GM23248 (cell line): ENCODE results near the gene DYRK1A. TPM values are rescaled to one million over a fixed set of nuclear protein-coding genes. Genes with fewer than 3 reads are reported as not detected.
A peak's percentile ranks its signal among the peaks of the same experiment; 100 is the strongest.

ENCODE experiments used
- DNase-seq: peaks from one replicate; pipeline ENCODE4 v3.0.0-alpha.2; 2015
- H2AFZ ChIP-seq: fragments of 200-600 bp; sonication (generic); 2 replicates; pipeline ENCODE4 v1.6.1; 2016; ENCODE audit warnings: antibody characterized with exemption
- H3F3A ChIP-seq: fragments of 200-600 bp; sonication (generic); 2 replicates; pipeline ENCODE4 v1.6.1; 2016; ENCODE audit warnings: mild to moderate bottlenecking, antibody characterized with exemption, mixed run types; ENCODE audit not compliant: insufficient read depth
- H3K27ac ChIP-seq: fragments of 200-600 bp; sonication (generic); 2 replicates; pipeline ENCODE4 v1.5.1; 2016; ENCODE audit warnings: mild to moderate bottlenecking
- H3K27me3 ChIP-seq: fragments of 200-600 bp; sonication (generic); replicated peaks from 2 replicates; pipeline ENCODE4 v1.6.1; 2016; ENCODE audit warnings: mild to moderate bottlenecking; ENCODE audit not compliant: insufficient read depth
- H3K36me3 ChIP-seq: fragments of 200-600 bp; sonication (generic); 2 replicates; pipeline ENCODE4 v1.6.1; 2016; ENCODE audit warnings: low read depth, mild to moderate bottlenecking
- H3K4me1 ChIP-seq: fragments of 200-600 bp; sonication (generic); 2 replicates; pipeline ENCODE4 v1.6.1; 2016; ENCODE audit warnings: mild to moderate bottlenecking; ENCODE audit not compliant: insufficient read depth
- H3K4me2 ChIP-seq: fragments of 200-600 bp; sonication (generic); one replicate; pipeline ENCODE4 v1.6.1; 2016; ENCODE audit warnings: mild to moderate bottlenecking; ENCODE audit not compliant: unreplicated experiment
- H3K4me3 ChIP-seq: fragments of 200-600 bp; sonication (generic); 2 replicates; pipeline ENCODE4 v1.5.1; 2016; ENCODE audit warnings: mild to moderate bottlenecking
- H3K79me2 ChIP-seq: fragments of 200-600 bp; sonication (generic); 2 replicates; pipeline ENCODE4 v1.6.1; 2016; ENCODE audit warnings: mild to moderate bottlenecking; ENCODE audit not compliant: insufficient read depth
- H3K9ac ChIP-seq: fragments of 200-600 bp; sonication (generic); 2 replicates; pipeline ENCODE4 v1.6.1; 2016; ENCODE audit warnings: mild to moderate bottlenecking
- H3K9me2 ChIP-seq: fragments of 200-600 bp; sonication (generic); 2 replicates; pipeline ENCODE4 v1.6.1; 2016; ENCODE audit warnings: mixed run types, mild to moderate bottlenecking, moderate library complexity; ENCODE audit not compliant: insufficient read depth
- H3K9me3 ChIP-seq: fragments of 200-600 bp; sonication (generic); one replicate; pipeline ENCODE4 v1.6.1; 2017; ENCODE audit warnings: low read depth
- H4K20me1 ChIP-seq: fragments of 200-600 bp; sonication (generic); 2 replicates; pipeline ENCODE4 v1.6.0; 2016; ENCODE audit not compliant: insufficient read depth
- EZH2 ChIP-seq: fragments of 200-600 bp; sonication (generic); IDR thresholded peaks from 2 replicates; pipeline ENCODE4 v1.6.1; 2018; ENCODE audit warnings: antibody characterized with exemption, mild to moderate bottlenecking; ENCODE audit not compliant: insufficient read depth, poor library complexity, severe bottlenecking
- EZH2phosphoT487 ChIP-seq: fragments of 200-600 bp; sonication (generic); IDR thresholded peaks from 2 replicates; pipeline ENCODE4 v1.6.1; 2018; ENCODE audit warnings: antibody characterized with exemption, moderate library complexity, mild to moderate bottlenecking, low read depth; ENCODE audit not compliant: insufficient read depth
- WGBS, 2 experiments: methylation state at CpG; one replicate each; pipeline ENCODE4 v1.1.6; 2015 to 2017; ENCODE audit warnings: low lambda C conversion rate in 2 of 2, low coverage in 1 of 2; ENCODE audit errors: missing lambda C conversion rate in 2 of 2; 5-methylcytosine and 5-hydroxymethylcytosine counted together
- in situ Hi-C: fragments of 300-500 bp; cut with MboI; formaldehyde crosslinking; loops from 2 replicates; pipeline ENCODE4 v1.15.0; 2020
- polyA plus RNA-seq: library from polyadenylated mRNA; unstranded; fragments of >200 nt; fragmentation: Nextera tagmentation; extraction: Ambion mirVana; gene quantifications from 2 replicates; pipeline ENCODE4 v1.2.1, GENCODE V29; 2016
- total RNA-seq: library from RNA; depleted of rRNA; stranded (reverse); fragments of >200 nt; shearing (Covaris generic); gene quantifications from 2 replicates; pipeline ENCODE4 v1.2.3, GENCODE V29; 2014

The DYRK1A gene
- total and polyA plus RNA-seq, 2 experiments from 2014 or later = 2.5 to 41.3 TPM

GRCh38 chr21:37551331-37551992 is 184.9 kb downstream of the DYRK1A start:
- H3K27ac ChIP-seq = no peak overlapping the region
- in situ Hi-C loops = no loop called here
- DNase-seq = peak; percentile 26
- no peaks in the 10 kb centered on the region for H3K9me3 ChIP-seq
- H3K9ac ChIP-seq = no peak overlapping the region
- H3K4me1 ChIP-seq = peaks cover 16% of the 10 kb centered on the region
- H3F3A ChIP-seq = peaks cover 11% of the 10 kb centered on the region
- TF ChIP-seq EZH2 (no peak), EZH2phosphoT487 (no peak)
- no peaks in the 10 kb centered on the region for H3K9me2 ChIP-seq
- no peaks in the 10 kb centered on the region for H3K36me3 ChIP-seq
- H3K4me2 ChIP-seq = peak overlapping the region; percentile 7
- no peaks in the 10 kb centered on the region for H3K79me2 ChIP-seq
- WGBS, 2 experiments = 42% methylated on average over 21 of the region's 21 CpGs
- H4K20me1 ChIP-seq = no peaks in the 10 kb centered on the region
- no peak overlapping the region for H3K4me3 ChIP-seq
- no peaks in the 10 kb centered on the region; the same call in 1 of the 2 replicates for H3K27me3 ChIP-seq
- peak overlapping the region; percentile 44; the same call in 1 of the 2 replicates for H2AFZ ChIP-seq

- Histone ChIP-seq H3K9ac (no peak overlapping the region), H3K4me3 (no peak overlapping the region), H2AFZ (no peak overlapping the region), H3K36me3 (no peaks in the 10 kb centered on the region), H3K27me3 (no peaks in the 10 kb centered on the region; the same call in 1 of the 2 replicates), H3K4me2 (no peak overlapping the region), H3K27ac (no peak overlapping the region), H4K20me1 (no peaks in the 10 kb centered on the region), H3F3A (peaks cover 10% of the 10 kb centered on the region), H3K9me3 (no peaks in the 10 kb centered on the region), H3K79me2 (no peaks in the 10 kb centered on the region), H3K4me1 (peaks cover 11% of the 10 kb centered on the region), H3K9me2 (no peaks in the 10 kb centered on the region)
- no peak for DNase-seq
- in situ Hi-C loops = no loop called here
- no peak for TF ChIP-seq EZH2phosphoT487
- TF ChIP-seq EZH2 = no peak
- 87 to 91% methylated on average over 5 of the region's 5 CpGs for WGBS, 2 experiments
Observed at GRCh38 chr21:37551993-37552355, 185.4 kb downstream of the DYRK1A start.

GRCh38 chr21:37552496-37553029 is 186.0 kb downstream of the DYRK1A start:
- Histone ChIP-seq H2AFZ (no peak overlapping the region), H3K9me2 (no peaks in the 10 kb centered on the region), H3K4me2 (no peak overlapping the region), H3K27me3 (no peaks in the 10 kb centered on the region; the same call in 1 of the 2 replicates), H3K27ac (no peak overlapping the region), H3K9ac (no peak overlapping the region), H3K4me3 (no peak overlapping the region), H3K9me3 (no peaks in the 10 kb centered on the region), H3K36me3 (no peaks in the 10 kb centered on the region), H4K20me1 (no peaks in the 10 kb centered on the region), H3F3A (peaks cover 4% of the 10 kb centered on the region; the same call in 1 of the 2 replicates), H3K4me1 (peaks cover 5% of the 10 kb centered on the region), H3K79me2 (no peaks in the 10 kb centered on the region)
- no peak for DNase-seq
- in situ Hi-C loops = no loop called here
- TF ChIP-seq EZH2phosphoT487 = no peak
- 93 to 97% methylated on average over 10 of the region's 10 CpGs for WGBS, 2 experiments

- no peaks in the 10 kb centered on the region for H3F3A ChIP-seq
- WGBS, 2 experiments = 52 to 59% methylated on average over 10 of the region's 10 CpGs
- no peaks in the 10 kb centered on the region for H3K79me2 ChIP-seq
- DNase-seq = no peak
- H3K4me2 ChIP-seq = no peak overlapping the region
- H3K27ac ChIP-seq = no peak overlapping the region
- no peaks in the 10 kb centered on the region for H3K9me3 ChIP-seq
- H4K20me1 ChIP-seq = no peaks in the 10 kb centered on the region
- in situ Hi-C loops = no loop called here
- H3K9me2 ChIP-seq = no peaks in the 10 kb centered on the region
- no peak overlapping the region for H3K9ac ChIP-seq
- no peak for TF ChIP-seq EZH2
- no peak for TF ChIP-seq EZH2phosphoT487
- no peaks in the 10 kb centered on the region for H3K4me1 ChIP-seq
- no peak overlapping the region for H3K4me3 ChIP-seq
- no peak overlapping the region for H2AFZ ChIP-seq
- H3K36me3 ChIP-seq = no peaks in the 10 kb centered on the region
- no peaks in the 10 kb centered on the region; the same call in 1 of the 2 replicates for H3K27me3 ChIP-seq
Observed at GRCh38 chr21:37553078-37553481, 186.5 kb downstream of the DYRK1A start.
